Activated T-helper 2 cell treated with anti-CD3 and anti-CD28 coated beads, Interferon-gamma antibody, Interleukin-2, Interleukin-4, amounts not matched to agents 10 μg/mL and 5 μg/mL and 100 μg/mL, durations not matched to agents 14 hours and 24 hours and 36 hours (primary cell): ENCODE data around the gene KRTAP10-2. TPM values are rescaled to one million over a fixed set of nuclear protein-coding genes. Genes with fewer than 3 reads are reported as not detected.
A peak's percentile ranks its signal among the peaks of the same experiment; 100 is the strongest.

Experiments
- DNase-seq: peaks from one replicate; pipeline ENCODE4 v3.0.0; 2021; ENCODE audit warnings: low spot score
- H3K27ac Mint-ChIP-seq: one replicate; pipeline ENCODE4 v1.8.0; 2021; ENCODE audit warnings: mixed read lengths
- H3K27me3 Mint-ChIP-seq: one replicate; pipeline ENCODE4 v1.8.0; 2021; ENCODE audit warnings: low read depth, mixed read lengths
- H3K36me3 Mint-ChIP-seq: one replicate; pipeline ENCODE4 v1.8.0; 2021; ENCODE audit warnings: low read depth, mixed read lengths
- H3K4me1 Mint-ChIP-seq: one replicate; pipeline ENCODE4 v1.8.0; 2021; ENCODE audit warnings: low read depth, mixed read lengths
- H3K4me3 Mint-ChIP-seq: one replicate; pipeline ENCODE4 v1.8.0; 2021; ENCODE audit warnings: low read depth, mild to moderate bottlenecking, moderate library complexity, mixed read lengths
- H3K9me3 Mint-ChIP-seq: one replicate; pipeline ENCODE4 v1.8.0; 2021; ENCODE audit warnings: mixed read lengths
- intact Hi-C: fragments of 100-400 bp; cut with micrococcal nuclease; formaldehyde crosslinking; loops from one replicate; pipeline ENCODE4 v1.15.1; 2023
- total RNA-seq: library from RNA; stranded (reverse); gene quantifications from 2 replicates; pipeline ENCODE4 v1.2.3, GENCODE V29; 2022

Gene KRTAP10-2
- total RNA-seq, 1 donor from 2014 or later, result not detected

- DNase-seq, result no peak
- Mint-ChIP-seq H3K27ac (no peak overlapping the region), H3K27me3 (no peaks in the 10 kb centered on the region), H3K4me3 (no peak overlapping the region), H3K36me3 (no peaks in the 10 kb centered on the region), H3K4me1 (no peaks in the 10 kb centered on the region), H3K9me3 (no peaks in the 10 kb centered on the region)
- intact Hi-C loops, result no loop called here
Measured at GRCh38 chr21:44512496-44513388, 38.6 kb downstream of the KRTAP10-2 start.

GRCh38 chr21:44511938-44512275 lies 39.4 kb downstream of the KRTAP10-2 start:
- Mint-ChIP-seq H3K27me3 (no peaks in the 10 kb centered on the region), H3K9me3 (no peaks in the 10 kb centered on the region), H3K27ac (no peak overlapping the region), H3K4me1 (no peaks in the 10 kb centered on the region), H3K4me3 (no peak overlapping the region), H3K36me3 (no peaks in the 10 kb centered on the region)
- no peak for DNase-seq
- intact Hi-C loops, result no loop called here

GRCh38 chr21:44511219-44511937 lies 39.9 kb downstream of the KRTAP10-2 start:
- Mint-ChIP-seq H3K4me3 (no peak overlapping the region), H3K9me3 (no peaks in the 10 kb centered on the region), H3K4me1 (no peaks in the 10 kb centered on the region), H3K36me3 (no peaks in the 10 kb centered on the region), H3K27ac (no peak overlapping the region), H3K27me3 (no peaks in the 10 kb centered on the region)
- intact Hi-C loops, result no loop called here
- no peak for DNase-seq

- H3K27me3 Mint-ChIP-seq, result no peaks in the 10 kb centered on the region
- peak; percentile 66 for DNase-seq
- no peaks in the 10 kb centered on the region for H3K4me1 Mint-ChIP-seq
- no peaks in the 10 kb centered on the region for H3K36me3 Mint-ChIP-seq
- intact Hi-C loops, result loop anchor here (1.0 kb wide), 1 partner anchor 283 kb away; no protein-coding TSS in a partner anchor
- no peaks in the 10 kb centered on the region for H3K9me3 Mint-ChIP-seq
- H3K4me3 Mint-ChIP-seq, result no peak overlapping the region
- no peak overlapping the region for H3K27ac Mint-ChIP-seq
Measured at GRCh38 chr21:44510508-44511218, 40.6 kb downstream of the KRTAP10-2 start.

- Mint-ChIP-seq H3K4me1 (no peaks in the 10 kb centered on the region), H3K27ac (no peak overlapping the region), H3K27me3 (no peaks in the 10 kb centered on the region), H3K4me3 (no peak overlapping the region), H3K9me3 (no peaks in the 10 kb centered on the region), H3K36me3 (no peaks in the 10 kb centered on the region)
- intact Hi-C loops, result loop anchor here (1.0 kb wide), 1 partner anchor 283 kb away; no protein-coding TSS in a partner anchor
- no peak for DNase-seq
Measured at GRCh38 chr21:44510109-44510507, 41.2 kb downstream of the KRTAP10-2 start.

- intact Hi-C loops, result no loop called here
Measured at GRCh38 chr21:44509539-44509938, 41.8 kb downstream of the KRTAP10-2 start.

GRCh38 chr21:44508711-44509445 lies 42.4 kb downstream of the KRTAP10-2 start:
- Mint-ChIP-seq H3K9me3 (no peaks in the 10 kb centered on the region), H3K27ac (no peak overlapping the region), H3K27me3 (no peaks in the 10 kb centered on the region), H3K36me3 (no peaks in the 10 kb centered on the region), H3K4me3 (no peak overlapping the region), H3K4me1 (no peaks in the 10 kb centered on the region)
- DNase-seq, result no peak
- intact Hi-C loops, result no loop called here

More at GRCh38 chr21:44509539-44509938, 41.8 kb downstream of the KRTAP10-2 start:
- H3K9me3 Mint-ChIP-seq, result no peaks in the 10 kb centered on the region
- no peak overlapping the region for H3K4me3 Mint-ChIP-seq
- H3K4me1 Mint-ChIP-seq, result no peaks in the 10 kb centered on the region
- no peak overlapping the region for H3K27ac Mint-ChIP-seq
- no peak for DNase-seq
- no peaks in the 10 kb centered on the region for H3K36me3 Mint-ChIP-seq
- H3K27me3 Mint-ChIP-seq, result no peaks in the 10 kb centered on the region

- H3K27me3 Mint-ChIP-seq, result no peaks in the 10 kb centered on the region
- no peak overlapping the region for H3K27ac Mint-ChIP-seq
- no peak overlapping the region for H3K4me3 Mint-ChIP-seq
- no peak for DNase-seq
- no peaks in the 10 kb centered on the region for H3K36me3 Mint-ChIP-seq
- intact Hi-C loops, result no loop called here
- H3K4me1 Mint-ChIP-seq, result no peaks in the 10 kb centered on the region
- no peaks in the 10 kb centered on the region for H3K9me3 Mint-ChIP-seq
Measured at GRCh38 chr21:44508426-44508710, 42.9 kb downstream of the KRTAP10-2 start.

GRCh38 chr21:44507673-44508425 lies 43.5 kb downstream of the KRTAP10-2 start:
- no peaks in the 10 kb centered on the region for H3K9me3 Mint-ChIP-seq

GRCh38 chr21:44506279-44507255 lies 44.7 kb downstream of the KRTAP10-2 start:
- DNase-seq, result no peak
- Mint-ChIP-seq H3K4me1 (no peaks in the 10 kb centered on the region), H3K9me3 (no peaks in the 10 kb centered on the region), H3K27ac (no peak overlapping the region), H3K36me3 (no peaks in the 10 kb centered on the region), H3K27me3 (no peaks in the 10 kb centered on the region), H3K4me3 (no peak overlapping the region)
- intact Hi-C loops, result no loop called here

More at GRCh38 chr21:44507673-44508425, 43.5 kb downstream of the KRTAP10-2 start:
- Mint-ChIP-seq H3K4me1 (no peaks in the 10 kb centered on the region), H3K36me3 (no peaks in the 10 kb centered on the region), H3K27me3 (no peaks in the 10 kb centered on the region), H3K27ac (no peak overlapping the region), H3K4me3 (no peak overlapping the region)
- no peak for DNase-seq
- intact Hi-C loops, result no loop called here

- Mint-ChIP-seq H3K4me1 (no peaks in the 10 kb centered on the region), H3K9me3 (no peaks in the 10 kb centered on the region), H3K36me3 (no peaks in the 10 kb centered on the region), H3K4me3 (no peak overlapping the region), H3K27me3 (no peaks in the 10 kb centered on the region), H3K27ac (no peak overlapping the region)
- no peak for DNase-seq
- intact Hi-C loops, result no loop called here
Measured at GRCh38 chr21:44505673-44506278, 45.5 kb downstream of the KRTAP10-2 start.
